Neuronal stem cell (in vitro differentiated cells): ENCODE measurements around the gene WBP2.

Experiments used
- DNase-seq: peaks from one replicate; pipeline ENCODE4 v3.0.0-alpha.2; 2013; ENCODE audit warnings: low spot score
- H2AFZ ChIP-seq: one replicate; pipeline ENCODE4 v1.6.1; 2013; ENCODE audit warnings: mild to moderate bottlenecking, low read length, inconsistent platforms
- H2AK5ac ChIP-seq: 2 replicates; pipeline ENCODE4 v1.6.1; 2013; ENCODE audit warnings: low read depth, mild to moderate bottlenecking, inconsistent platforms, low read length, moderate library complexity, mixed read lengths
- H2BK120ac ChIP-seq: 2 replicates; pipeline ENCODE4 v1.6.1; 2013; ENCODE audit warnings: low read depth, mild to moderate bottlenecking, inconsistent platforms, low read length, moderate library complexity, mixed read lengths
- H2BK12ac ChIP-seq: one replicate; pipeline ENCODE4 v1.6.1; 2013; ENCODE audit warnings: low read length, inconsistent platforms
- H2BK15ac ChIP-seq: 2 replicates; pipeline ENCODE4 v1.6.1; 2013; ENCODE audit warnings: mild to moderate bottlenecking, low read length, inconsistent platforms, mixed read lengths
- H2BK5ac ChIP-seq: one replicate; pipeline ENCODE4 v1.6.1; 2013; ENCODE audit warnings: inconsistent platforms, mild to moderate bottlenecking, low read length, moderate library complexity
- H3K14ac ChIP-seq: one replicate; pipeline ENCODE4 v1.6.1; 2013; ENCODE audit warnings: low read length, inconsistent platforms
- H3K18ac ChIP-seq: 2 replicates; pipeline ENCODE4 v1.6.1; 2013; ENCODE audit warnings: low read length, inconsistent platforms
- H3K23ac ChIP-seq: 2 replicates; pipeline ENCODE4 v1.6.1; 2013; ENCODE audit warnings: low read depth, mild to moderate bottlenecking, mixed read lengths, low read length, inconsistent platforms; ENCODE audit not compliant: poor library complexity
- H3K27ac ChIP-seq: replicated peaks from 3 replicates; pipeline ENCODE4 v1.5.1; 2013; ENCODE audit warnings: low read length, inconsistent platforms
- H3K27me3 ChIP-seq, 3 experiments: 2 replicates each; pipeline ENCODE4 v1.6.1; 2013; ENCODE audit warnings: low read length in 3 of 3, mild to moderate bottlenecking in 2 of 3, inconsistent platforms in 1 of 3, low read depth in 1 of 3, mixed read lengths in 1 of 3, moderate library complexity in 1 of 3; ENCODE audit not compliant: control insufficient read depth in 3 of 3, insufficient read depth in 3 of 3
- H3K36me3 ChIP-seq, 2 donors: replicated peaks in 1 of 2; 2 replicates each; pipeline ENCODE4 v1.6.1; 2013; ENCODE audit warnings: low read length in 2 of 2; ENCODE audit not compliant: control insufficient read depth in 2 of 2, insufficient read depth in 2 of 2
- H3K4ac ChIP-seq: 2 replicates; pipeline ENCODE4 v1.6.1; 2013; ENCODE audit warnings: inconsistent platforms, mild to moderate bottlenecking, low read length, moderate library complexity
- H3K4me1 ChIP-seq, 2 donors: 1 replicate in 1 of 2; 2 replicates in 1 of 2; pipeline ENCODE4 v1.6.1; 2013; ENCODE audit warnings: low read length in 2 of 2, low read depth in 1 of 2; ENCODE audit not compliant: control insufficient read depth in 2 of 2, insufficient read depth in 1 of 2
- H3K4me2 ChIP-seq: one replicate; pipeline ENCODE4 v1.6.1; 2013; ENCODE audit warnings: mild to moderate bottlenecking, low read length, inconsistent platforms; ENCODE audit not compliant: insufficient read depth, poor library complexity, severe bottlenecking
- H3K4me3 ChIP-seq, 2 donors: 2 replicates each; pipeline ENCODE4 v1.5.1; 2013; ENCODE audit warnings: low read length in 2 of 2, mild to moderate bottlenecking in 2 of 2, inconsistent platforms in 1 of 2, moderate library complexity in 1 of 2
- H3K79me1 ChIP-seq: one replicate; pipeline ENCODE4 v1.6.1; 2013; ENCODE audit warnings: low read depth, mild to moderate bottlenecking, inconsistent platforms, low read length, moderate library complexity
- H3K9ac ChIP-seq: one replicate; pipeline ENCODE4 v1.6.1; 2013; ENCODE audit warnings: mild to moderate bottlenecking, low read depth, low read length, inconsistent platforms; ENCODE audit not compliant: poor library complexity
- H3K9me3 ChIP-seq, 2 donors: replicated peaks in 1 of 2; 2 replicates each; pipeline versions ENCODE3 to v1.6.1; 2013; ENCODE audit warnings: low read length in 2 of 2, mild to moderate bottlenecking in 2 of 2, inconsistent platforms in 1 of 2, low read depth in 1 of 2, mixed read lengths in 1 of 2, moderate library complexity in 1 of 2; ENCODE audit not compliant: control insufficient read depth in 2 of 2, insufficient read depth in 1 of 2
- H4K8ac ChIP-seq: one replicate; pipeline ENCODE4 v1.6.1; 2013; ENCODE audit warnings: low read depth, mild to moderate bottlenecking, inconsistent platforms, low read length, moderate library complexity
- H4K91ac ChIP-seq: one replicate; pipeline ENCODE4 v1.6.1; 2013; ENCODE audit warnings: low read length, low read depth, mild to moderate bottlenecking, inconsistent platforms; ENCODE audit not compliant: poor library complexity
- WGBS, 2 donors: extraction: QIAGEN DNeasy Blood & Tissue Kit; methylation state at CpG; one replicate each; pipeline ENCODE4 v1.1.7; 2013; ENCODE audit warnings: missing lambda C conversion rate in 2 of 2, mixed read lengths in 1 of 2; ENCODE audit not compliant: insufficient read length in 2 of 2, insufficient replicate concordance in 1 of 2; ENCODE audit errors: extremely low coverage in 2 of 2; 5-methylcytosine and 5-hydroxymethylcytosine counted together

The WBP2 gene

DNA sequence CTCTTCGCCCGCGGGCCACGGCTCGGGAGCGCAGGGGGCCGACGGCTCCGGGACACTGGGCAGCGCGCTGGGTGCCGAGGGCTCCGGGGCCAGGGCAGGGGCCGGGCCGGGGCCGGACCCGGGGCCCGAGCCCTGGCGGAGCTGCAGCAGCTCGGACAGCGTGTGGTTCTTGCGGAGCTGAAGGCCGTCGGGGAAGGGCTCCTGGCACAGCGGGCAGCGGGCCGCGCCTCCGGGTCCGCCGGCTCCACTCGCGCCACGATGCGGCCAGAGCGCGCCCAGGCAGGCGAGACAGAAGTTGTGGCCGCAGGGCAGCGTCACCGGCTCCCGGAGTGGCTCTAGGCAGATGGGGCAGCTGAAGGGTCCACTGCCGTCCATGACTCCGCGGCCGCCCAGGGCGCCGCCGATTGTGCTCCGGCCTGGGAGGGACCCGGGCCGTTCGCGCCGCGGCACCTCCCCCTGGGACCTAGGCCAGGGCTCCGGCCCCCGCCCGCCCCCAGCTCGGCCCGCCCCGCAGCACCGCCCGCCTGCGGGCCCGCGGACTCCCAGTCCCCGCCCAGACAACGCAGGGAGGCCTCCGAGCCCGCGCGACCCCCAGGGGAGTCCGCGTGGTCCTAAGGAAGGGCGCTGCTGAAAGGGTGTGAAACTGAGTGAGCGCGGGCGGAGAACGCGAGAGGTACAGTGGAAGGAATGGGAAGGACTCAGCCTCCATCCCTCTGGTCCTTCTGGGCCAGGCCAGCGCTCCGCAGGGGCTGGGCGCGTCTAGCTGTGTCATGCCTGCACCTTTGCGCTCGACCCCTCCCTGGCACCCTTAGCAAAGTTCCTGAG lies 23.3 kb upstream of the WBP2 start, which contains the start of gene TRIM47:
Gene TRIM47, minus strand, starts transcription at position 408 of the 825 bp plus-strand sequence. Its CDS starts 33 bp downstream, at position 375.
- H3K4me3 ChIP-seq = peak within 1 kb of the TSS; percentile 28 to 79
- peak within 1 kb of the TSS; percentile 94 for H3K18ac ChIP-seq

DNA sequence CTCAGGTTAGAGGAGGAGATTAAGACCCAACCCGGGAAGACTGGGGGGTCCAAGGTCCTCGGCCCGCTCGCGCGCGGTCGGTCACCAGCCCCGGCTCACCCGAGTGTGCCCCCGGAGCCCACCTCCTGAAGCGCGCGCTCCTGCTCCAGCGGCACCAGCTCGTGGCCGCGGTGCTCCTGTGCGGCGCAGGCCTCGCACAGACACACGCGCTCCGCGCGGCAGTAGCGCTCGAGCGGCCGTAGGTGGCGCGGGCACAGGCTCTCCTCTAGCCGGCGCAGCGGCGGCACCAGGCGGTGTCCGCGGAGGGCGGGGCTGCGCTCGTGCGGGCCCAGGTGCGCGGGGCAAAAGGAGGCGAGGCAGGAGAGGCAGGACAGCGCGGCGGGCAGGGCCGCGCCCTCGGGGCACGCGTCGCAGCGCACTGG lies 22.6 kb upstream of the WBP2 start:
- Histone ChIP-seq H3K9ac (peak overlapping the region; percentile 77), H2AFZ (peak overlapping the region; percentile 91), H3K14ac (no peak overlapping the region), H2AK5ac (no peak overlapping the region), H3K4me3 (peak overlapping the region; percentile 28 to 79), H2BK15ac (peak overlapping the region; percentile 67), H3K4me1 (peaks cover 5% of the 10 kb centered on the region in 2 donors), H3K27ac (no peak overlapping the region), H3K9me3 (no peaks in the 10 kb centered on the region), H2BK12ac (peak overlapping the region; percentile 16), H3K79me1 (no peaks in the 10 kb centered on the region), H4K8ac (no peak overlapping the region), H3K27me3 (peaks cover 14 to 83% (median 40%) of the 10 kb centered on the region in 3 experiments), H3K18ac (peak overlapping the region; percentile 94), H3K36me3 (no peaks in the 10 kb centered on the region), H3K23ac (peak overlapping the region; percentile 75), H3K4me2 (peak overlapping the region; percentile 96), H4K91ac (no peak overlapping the region), H2BK5ac (peak overlapping the region; percentile 87), H3K4ac (no peak overlapping the region), H2BK120ac (peak overlapping the region; percentile 61)
- WGBS, 2 donors = no CpG with 5 or more reads among the region's 56 CpGs
- DNase-seq = peak; percentile 61

More for the DNA sequence above, 23.3 kb upstream of the WBP2 start, which contains the start of gene TRIM47:
- DNase-seq = no peak
- H3K23ac ChIP-seq = peak within 1 kb of the TSS; percentile 75
- H2AFZ ChIP-seq = peak within 1 kb of the TSS; percentile 91
- H2AK5ac ChIP-seq = peak within 1 kb of the TSS; percentile 99
- peak within 1 kb of the TSS; percentile 96 for H3K4me2 ChIP-seq
- peaks cover 2 to 5% of the 10 kb centered on the region in 2 donors for H3K4me1 ChIP-seq
- H3K27me3 ChIP-seq = peaks cover 14 to 83% (median 40%) of the 10 kb centered on the region in 3 experiments
- no peaks in the 10 kb centered on the region for H3K79me1 ChIP-seq
- H3K9ac ChIP-seq = peak within 1 kb of the TSS; percentile 77
- H2BK5ac ChIP-seq = peak within 1 kb of the TSS; percentile 87
- H4K91ac ChIP-seq = no peak within 1 kb of the TSS
- H3K14ac ChIP-seq = no peak within 1 kb of the TSS
- no CpG with 5 or more reads among the region's 87 CpGs for WGBS, 2 donors
- no peak within 1 kb of the TSS for H4K8ac ChIP-seq
- no peaks in the 10 kb centered on the region for H3K9me3 ChIP-seq
- no peak within 1 kb of the TSS for H3K27ac ChIP-seq
- peak within 1 kb of the TSS; percentile 16 for H2BK12ac ChIP-seq
- H2BK15ac ChIP-seq = peak within 1 kb of the TSS; percentile 67
- H3K4ac ChIP-seq = no peak within 1 kb of the TSS
- H3K36me3 ChIP-seq = no peaks in the 10 kb centered on the region
- peak within 1 kb of the TSS; percentile 61 for H2BK120ac ChIP-seq

DNA sequence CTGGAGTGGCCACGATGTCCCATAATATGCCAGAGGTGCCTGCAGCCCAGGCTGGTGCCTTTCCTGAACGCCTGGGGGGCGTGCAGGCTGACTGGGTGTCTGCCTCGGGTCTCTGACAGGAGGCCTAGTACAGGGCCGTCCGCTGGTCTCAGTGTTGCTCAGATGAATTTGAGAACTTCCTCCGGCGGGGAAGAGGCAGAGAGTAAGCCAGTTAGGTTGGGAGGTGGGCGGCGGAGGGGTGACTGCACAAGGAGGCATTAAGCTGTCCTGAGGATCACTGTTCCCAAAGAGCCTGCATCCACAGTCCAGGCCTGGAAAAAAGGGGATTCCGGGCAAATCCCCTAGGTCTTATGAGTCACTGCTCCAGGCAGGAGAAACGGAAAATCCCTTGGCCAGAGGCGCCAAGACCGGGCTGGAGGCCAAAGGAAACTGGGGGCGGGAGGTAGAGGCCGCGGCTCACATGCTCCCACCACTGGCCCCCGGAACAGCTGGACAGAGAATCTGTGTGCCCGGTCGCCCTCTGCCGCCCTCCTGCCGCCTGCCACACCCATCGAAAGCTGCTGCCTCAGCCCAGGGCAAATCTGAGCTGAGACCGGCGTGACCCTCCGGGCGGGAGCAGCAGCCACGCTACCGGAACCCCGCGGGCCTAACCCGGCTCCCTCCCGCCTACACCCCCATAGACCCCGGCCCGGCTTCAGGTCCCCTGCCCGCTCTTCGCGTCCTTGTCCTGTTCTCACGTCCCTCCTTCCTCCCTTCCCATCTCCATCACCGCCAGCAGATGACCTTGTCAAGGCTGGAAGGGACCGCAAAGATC lies 22.0 kb upstream of the WBP2 start:
- Histone ChIP-seq H3K14ac (no peak overlapping the region), H3K27me3 (peaks cover 14 to 83% (median 40%) of the 10 kb centered on the region in 3 experiments), H3K18ac (peak overlapping the region; percentile 80), H3K4me3 (peak overlapping the region; percentile 28 to 79), H3K23ac (peak overlapping the region; percentile 89), H2AFZ (peak overlapping the region; percentile 91), H2BK120ac (peak overlapping the region; percentile 42), H3K9ac (peak overlapping the region; percentile 71), H2BK5ac (peak overlapping the region; percentile 48), H2BK15ac (peak overlapping the region; percentile 75), H2AK5ac (peak overlapping the region; percentile 99), H4K8ac (no peak overlapping the region), H4K91ac (no peak overlapping the region), H3K27ac (no peak overlapping the region), H3K4ac (no peak overlapping the region), H3K4me2 (peak overlapping the region; percentile 96), H3K9me3 (no peaks in the 10 kb centered on the region), H3K79me1 (no peaks in the 10 kb centered on the region), H2BK12ac (peak overlapping the region; percentile 99), H3K4me1 (peaks cover 5 to 10% of the 10 kb centered on the region in 2 donors), H3K36me3 (no peaks in the 10 kb centered on the region)
- DNase-seq = no peak
- no CpG with 5 or more reads among the region's 41 CpGs for WGBS, 2 donors
